ENCODE results near the gene PTPRN2.
"Not testable (repeated sequence)": the region's sequence is repeated elsewhere in the genome, so short reads cannot be mapped to it uniquely, and the experiment has no call there.

DNA sequence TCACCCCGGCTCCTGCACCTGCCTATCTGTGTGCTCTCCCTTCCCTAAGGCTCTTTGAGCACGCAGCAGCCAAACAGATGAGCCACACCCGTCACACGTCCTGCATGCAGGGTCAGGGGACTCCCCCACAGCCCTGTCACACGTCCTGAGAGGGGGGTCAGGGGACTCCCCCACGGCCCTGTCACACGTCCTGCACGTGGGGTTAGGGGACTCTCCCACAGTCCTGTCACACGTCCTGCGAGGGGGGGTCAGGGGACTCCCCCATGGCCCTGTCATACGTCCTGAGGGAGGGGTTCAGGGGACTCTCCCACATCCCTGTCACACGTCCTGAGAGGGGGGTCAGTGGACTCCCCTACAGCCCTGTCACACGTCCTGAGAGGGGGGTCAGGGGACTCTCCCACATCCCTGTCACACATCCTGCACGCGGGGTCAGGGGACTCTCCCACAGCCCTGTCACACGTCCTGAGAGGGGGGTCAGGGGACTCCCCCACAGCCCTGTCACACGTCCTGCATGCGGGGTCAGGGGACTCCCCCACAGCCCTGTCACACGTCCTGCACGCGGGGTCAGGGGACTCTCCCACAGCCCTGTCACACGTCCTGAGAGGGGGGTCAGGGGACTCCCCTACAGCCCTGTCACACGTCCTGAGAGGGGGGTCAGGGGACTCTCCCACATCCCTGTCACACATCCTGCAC lies 211.3 kb downstream of the PTPRN2 start:
- not testable (repeated sequence) for TF ChIP-seq POLR2A (IDR thresholded peaks at IDR 0.05; ENCODE audit: control extremely low read depth in 1 of 2, low read depth in 2 of 2, low read length in 2 of 2); BCL11A (IDR thresholded peaks at IDR 0.05; ENCODE audit: low read depth in 2 of 2, low read length in 2 of 2); SP4 (IDR thresholded peaks at IDR 0.05; ENCODE audit: low read length); SUZ12 (IDR thresholded peaks at IDR 0.05; ENCODE audit: low read length); EGR1 (IDR thresholded peaks at IDR 0.05; ENCODE audit: borderline replicate concordance, low read depth, low read length); ZNF274 (IDR thresholded peaks at IDR 0.05; ENCODE audit: borderline replicate concordance, extremely low read depth, low read length); CBX8 (IDR thresholded peaks at IDR 0.05; ENCODE audit: borderline replicate concordance, low read depth, low read length); BACH1 (IDR thresholded peaks at IDR 0.05; ENCODE audit: low read length)
- TF ChIP-seq, protein P1, sequence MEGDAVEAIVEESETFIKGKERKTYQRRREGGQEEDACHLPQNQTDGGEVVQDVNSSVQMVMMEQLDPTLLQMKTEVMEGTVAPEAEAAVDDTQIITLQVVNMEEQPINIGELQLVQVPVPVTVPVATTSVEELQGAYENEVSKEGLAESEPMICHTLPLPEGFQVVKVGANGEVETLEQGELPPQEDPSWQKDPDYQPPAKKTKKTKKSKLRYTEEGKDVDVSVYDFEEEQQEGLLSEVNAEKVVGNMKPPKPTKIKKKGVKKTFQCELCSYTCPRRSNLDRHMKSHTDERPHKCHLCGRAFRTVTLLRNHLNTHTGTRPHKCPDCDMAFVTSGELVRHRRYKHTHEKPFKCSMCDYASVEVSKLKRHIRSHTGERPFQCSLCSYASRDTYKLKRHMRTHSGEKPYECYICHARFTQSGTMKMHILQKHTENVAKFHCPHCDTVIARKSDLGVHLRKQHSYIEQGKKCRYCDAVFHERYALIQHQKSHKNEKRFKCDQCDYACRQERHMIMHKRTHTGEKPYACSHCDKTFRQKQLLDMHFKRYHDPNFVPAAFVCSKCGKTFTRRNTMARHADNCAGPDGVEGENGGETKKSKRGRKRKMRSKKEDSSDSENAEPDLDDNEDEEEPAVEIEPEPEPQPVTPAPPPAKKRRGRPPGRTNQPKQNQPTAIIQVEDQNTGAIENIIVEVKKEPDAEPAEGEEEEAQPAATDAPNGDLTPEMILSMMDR (IDR thresholded peaks at IDR 0.05; ENCODE audit: control extremely low read depth in 1 of 3, insufficient read depth in 1 of 3, low read depth in 1 of 3, low read length in 3 of 3) = not testable (repeated sequence)

Data from H1 (cell line).